HG02798 (cell line): Measurements from ENCODE around the gene ZBTB18.
"Not testable (repeated sequence)": the region's sequence is repeated elsewhere in the genome, so short reads cannot be mapped to it uniquely, and the experiment has no call there.

Experiments
- ATAC-seq: cut with Tn5 transposase; IDR thresholded peaks from one replicate; pipeline ENCODE4 v1.9.1; 2021; ENCODE audit warnings: mild to moderate bottlenecking; ENCODE audit not compliant: unreplicated experiment, poor library complexity

ZBTB18 gene

DNA sequence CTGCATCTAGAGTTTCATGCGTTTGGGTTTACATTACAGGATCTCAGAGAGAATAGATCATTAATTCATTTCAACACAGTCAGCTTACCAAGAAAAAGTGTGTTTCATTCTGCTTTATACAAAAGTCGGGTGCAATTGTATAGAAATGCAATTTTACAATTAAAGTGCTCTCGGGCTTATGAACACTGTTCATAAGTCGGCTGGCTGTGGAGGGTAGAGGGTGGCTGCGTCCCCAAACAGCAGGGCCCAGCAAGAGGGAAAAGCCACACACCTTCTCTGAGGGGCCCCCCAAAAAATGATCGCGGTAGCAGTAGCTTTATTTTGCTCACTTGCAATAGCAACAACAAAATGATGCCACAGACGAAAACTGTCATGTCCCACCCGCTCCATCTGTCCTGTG is 13.8 kb upstream of the ZBTB18 start:
- no peak for ATAC-seq

DNA sequence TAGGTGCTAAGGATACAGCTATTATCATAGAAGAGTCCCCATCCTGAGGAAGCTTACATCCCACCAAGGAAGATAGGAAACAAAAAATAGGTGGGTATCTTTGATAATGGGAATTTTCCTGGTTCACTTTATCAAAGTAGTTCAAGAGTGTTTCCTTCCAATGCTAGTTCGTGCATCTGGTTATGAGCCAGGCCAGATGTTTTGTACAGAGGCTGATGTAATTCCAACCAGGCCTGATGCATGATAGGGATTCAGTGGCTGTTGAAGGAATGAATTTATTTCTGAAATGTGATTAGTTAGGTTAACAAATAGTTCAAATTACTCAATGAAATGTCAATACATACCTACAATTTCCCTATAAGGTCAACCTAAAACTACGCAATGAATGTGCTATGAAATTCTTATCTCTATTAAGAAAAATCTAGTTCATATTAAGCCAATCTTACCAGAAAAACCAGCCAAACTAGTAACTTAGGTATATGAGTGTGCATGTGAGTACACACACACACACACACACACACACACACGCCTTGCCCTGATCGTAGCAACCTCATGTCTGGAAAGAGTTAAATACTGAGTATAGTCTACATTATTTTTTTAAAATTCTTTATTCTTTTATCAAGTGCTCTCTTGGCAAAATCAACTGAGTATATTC is 9.5 kb upstream of the ZBTB18 start:
- ATAC-seq: no peak

DNA sequence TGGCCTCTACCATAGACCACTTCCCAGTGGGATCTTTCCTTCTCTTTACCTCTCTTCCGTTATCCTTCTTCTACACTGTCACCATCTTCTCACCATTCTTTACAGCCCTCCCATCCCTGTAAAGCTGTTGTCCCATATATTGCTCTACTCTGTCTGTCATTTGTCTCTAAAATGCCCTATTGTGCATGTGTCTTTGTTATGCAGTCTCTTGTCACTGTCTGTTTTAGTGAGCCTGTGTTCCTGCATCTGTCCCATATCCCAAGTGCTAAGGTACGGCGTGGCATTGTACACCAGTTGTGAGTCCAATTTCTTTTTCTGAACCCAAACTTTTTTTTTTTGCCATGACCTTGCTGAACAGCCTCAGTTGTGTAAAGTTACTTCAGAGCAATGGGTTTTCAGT is 8.8 kb upstream of the ZBTB18 start:
- ATAC-seq: no peak

DNA sequence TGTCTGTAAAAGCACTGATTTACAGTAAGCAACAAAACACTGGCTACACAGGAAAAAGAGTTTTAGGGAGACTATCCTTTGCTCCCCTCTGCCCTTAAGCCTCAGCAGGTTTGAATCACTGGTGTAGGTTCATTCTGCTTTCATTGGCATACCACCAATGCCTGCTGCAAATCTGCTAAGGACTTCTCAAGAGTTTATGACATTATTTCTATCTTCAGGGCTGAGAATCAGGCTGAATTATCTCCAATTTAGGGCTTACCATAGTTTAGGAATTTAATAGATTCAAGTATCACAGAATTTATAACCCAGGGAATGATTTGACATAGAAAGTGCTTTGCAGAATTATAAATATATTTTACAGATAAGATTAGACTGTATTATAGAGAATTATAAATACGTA is 6.7 kb upstream of the ZBTB18 start:
- no peak for ATAC-seq

DNA sequence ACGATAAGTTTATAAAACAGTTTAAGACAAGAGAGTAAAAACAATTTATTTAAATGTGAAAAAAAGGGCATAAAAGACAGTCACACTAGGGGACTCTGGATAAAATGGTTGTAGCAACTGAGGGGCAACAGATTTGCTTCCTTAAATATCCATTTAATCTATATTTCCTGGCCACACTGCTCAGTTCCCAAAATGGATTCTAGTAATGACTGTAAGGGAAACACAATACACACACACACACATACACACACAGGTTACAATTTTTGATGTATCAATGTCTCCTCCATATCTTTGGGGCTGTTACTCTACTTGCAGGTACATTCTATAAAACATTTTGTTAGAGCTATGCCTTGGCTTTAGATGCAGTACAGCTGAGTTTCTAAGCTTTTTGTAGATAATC is 4.8 kb upstream of the ZBTB18 start:
- ATAC-seq: not testable (repeated sequence)

DNA sequence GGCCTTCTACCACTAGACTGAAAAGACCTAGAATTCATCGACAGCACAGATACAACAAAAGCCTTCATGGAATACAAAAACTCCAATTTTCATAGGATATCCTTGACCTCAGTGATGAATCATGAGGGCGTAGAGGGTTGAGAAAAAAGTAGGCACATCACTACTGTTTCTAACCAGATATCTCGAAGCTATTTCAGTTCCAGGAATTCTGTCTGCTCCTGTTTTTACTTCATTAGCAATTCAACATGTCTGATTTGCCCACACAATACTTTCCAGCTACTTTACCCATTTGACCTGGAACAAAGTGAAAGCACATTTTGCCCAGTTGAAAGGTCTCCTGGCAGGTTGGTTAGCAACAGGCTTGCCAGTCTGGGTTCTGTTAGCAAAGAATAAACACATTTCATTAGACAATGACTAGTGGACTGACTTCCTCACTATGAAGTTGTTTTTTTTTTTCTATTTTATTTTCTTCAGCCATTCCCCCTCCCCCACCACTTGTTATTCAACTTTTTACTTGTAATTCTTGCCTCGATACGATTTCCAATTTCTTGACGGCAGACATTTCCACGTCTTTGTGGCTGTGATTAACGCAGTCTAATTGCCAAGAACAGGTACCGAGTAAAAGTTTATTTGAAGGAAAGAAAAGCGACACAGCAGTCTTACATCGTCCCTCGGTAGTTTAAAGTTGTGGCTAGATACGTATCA is 4.0 kb upstream of the ZBTB18 start:
- ATAC-seq: no peak

DNA sequence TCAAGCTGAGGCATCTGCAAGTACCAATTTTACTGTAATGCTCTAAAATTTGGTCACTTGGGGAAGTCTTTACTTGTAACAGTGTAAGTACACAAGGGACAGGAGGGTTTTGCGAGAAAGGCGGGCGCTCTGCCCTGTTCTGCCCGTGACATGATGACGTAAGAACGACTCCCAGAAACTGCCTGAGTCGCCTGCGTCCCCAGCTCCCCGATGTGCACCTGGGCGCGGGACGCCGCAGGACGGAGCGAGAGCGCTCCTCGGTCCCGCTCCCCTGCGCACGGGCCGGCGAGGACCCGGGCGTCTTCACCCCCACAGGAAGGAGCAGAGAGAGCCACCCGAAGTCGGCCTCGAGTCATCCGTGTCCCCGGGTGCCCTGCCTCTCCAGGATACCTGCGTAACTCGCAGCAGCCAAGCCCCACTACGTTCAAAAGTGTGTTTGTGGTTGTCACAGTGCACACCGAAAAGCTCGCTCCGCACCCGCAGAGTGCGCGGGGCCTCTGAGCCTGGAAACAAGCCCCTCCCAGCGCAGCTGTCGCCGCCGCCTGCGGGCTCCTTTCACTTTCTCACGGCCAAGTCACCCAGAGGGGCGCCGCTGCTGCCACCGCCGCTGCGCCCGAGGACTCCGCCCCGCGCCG is 3.3 kb upstream of the ZBTB18 start:
- peak; percentile 29 for ATAC-seq

DNA sequence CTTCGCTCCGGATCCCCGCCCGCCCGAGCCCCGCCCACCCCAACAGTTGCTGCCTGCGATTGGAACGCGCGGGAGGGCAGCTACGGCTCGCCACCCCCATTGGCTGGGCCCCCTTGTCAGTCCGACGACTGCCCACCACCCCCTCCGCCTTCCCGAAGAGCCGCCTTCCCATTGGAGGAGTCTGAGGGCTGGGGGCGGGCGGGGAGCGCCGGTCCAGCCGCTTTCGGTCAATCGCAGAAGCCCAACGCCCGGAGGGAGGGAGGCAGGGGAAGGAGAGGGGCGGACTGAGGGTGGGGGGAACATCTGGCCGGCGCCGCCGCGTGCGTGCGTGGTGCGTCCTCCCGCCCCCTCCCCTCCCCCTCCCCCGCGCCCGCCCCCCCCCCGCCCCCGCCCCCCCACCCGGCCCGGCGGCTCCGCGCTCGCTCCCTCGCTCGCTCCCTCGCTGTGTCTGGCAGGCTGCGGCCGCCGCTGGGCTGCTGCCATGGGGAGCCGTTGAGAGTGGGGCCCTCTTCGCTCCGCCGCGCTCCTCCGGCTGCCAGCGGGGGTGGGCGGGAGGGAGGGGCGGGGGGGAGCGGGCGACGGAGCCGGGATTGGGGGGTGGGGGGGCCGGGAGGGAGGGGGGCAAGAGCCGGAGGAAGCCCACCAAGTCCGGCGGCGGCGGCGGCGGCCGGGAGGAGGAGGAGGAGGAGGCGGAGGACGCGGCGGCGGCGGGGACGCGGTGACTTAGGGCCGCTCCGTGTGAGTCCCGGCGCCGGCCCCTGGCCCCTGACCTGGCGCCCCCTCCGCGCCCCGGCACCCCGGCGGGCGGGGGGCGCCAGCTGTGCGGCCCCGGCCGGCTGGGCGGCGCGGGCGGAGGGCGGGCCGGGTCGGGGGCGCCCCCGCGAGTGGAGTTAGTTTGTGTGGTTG is 2.6 kb upstream of the ZBTB18 start:
- peak; percentile 83 for ATAC-seq

DNA sequence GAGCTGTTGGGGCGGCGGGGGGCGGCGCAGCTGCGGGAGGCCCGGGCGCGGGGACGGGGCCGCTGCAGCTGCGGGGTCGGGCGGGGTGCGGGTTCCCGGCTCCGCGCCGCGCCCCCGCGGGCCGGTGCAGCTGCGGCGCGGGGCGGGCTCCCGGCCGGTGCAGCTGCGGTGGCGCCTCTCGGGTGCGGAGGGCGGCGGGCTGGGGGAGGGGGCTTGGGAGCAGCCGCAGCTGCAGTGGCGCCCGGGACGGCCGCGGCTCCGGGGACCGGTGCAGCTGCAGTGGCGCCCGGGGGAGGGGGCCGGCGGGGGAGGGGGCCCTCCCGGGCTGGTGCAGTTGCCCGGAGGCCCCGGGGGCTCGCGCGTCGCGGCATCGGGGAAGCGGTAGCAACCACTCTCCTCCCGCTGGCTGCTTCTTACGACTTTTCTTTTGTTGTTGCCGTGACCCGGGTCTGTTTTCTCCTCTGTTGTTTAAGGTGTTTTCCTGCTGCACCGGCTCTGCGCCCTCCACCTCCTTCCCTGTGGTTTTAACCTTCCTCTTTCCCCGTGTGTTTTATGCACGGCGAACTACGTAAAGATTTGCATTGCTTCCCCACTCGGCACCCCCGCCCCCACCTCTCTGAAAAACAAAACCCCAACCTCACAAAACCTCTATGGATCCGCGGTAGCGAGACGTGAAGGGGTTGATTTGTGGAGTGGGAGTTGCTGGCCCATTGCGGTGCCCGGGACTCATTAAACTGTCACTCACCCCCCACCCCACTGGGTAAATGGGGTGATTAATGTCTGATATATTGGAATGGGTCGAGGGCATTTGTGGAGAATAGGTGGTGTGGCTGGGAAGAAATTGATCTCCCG is 1.7 kb upstream of the ZBTB18 start:
- no peak for ATAC-seq

DNA sequence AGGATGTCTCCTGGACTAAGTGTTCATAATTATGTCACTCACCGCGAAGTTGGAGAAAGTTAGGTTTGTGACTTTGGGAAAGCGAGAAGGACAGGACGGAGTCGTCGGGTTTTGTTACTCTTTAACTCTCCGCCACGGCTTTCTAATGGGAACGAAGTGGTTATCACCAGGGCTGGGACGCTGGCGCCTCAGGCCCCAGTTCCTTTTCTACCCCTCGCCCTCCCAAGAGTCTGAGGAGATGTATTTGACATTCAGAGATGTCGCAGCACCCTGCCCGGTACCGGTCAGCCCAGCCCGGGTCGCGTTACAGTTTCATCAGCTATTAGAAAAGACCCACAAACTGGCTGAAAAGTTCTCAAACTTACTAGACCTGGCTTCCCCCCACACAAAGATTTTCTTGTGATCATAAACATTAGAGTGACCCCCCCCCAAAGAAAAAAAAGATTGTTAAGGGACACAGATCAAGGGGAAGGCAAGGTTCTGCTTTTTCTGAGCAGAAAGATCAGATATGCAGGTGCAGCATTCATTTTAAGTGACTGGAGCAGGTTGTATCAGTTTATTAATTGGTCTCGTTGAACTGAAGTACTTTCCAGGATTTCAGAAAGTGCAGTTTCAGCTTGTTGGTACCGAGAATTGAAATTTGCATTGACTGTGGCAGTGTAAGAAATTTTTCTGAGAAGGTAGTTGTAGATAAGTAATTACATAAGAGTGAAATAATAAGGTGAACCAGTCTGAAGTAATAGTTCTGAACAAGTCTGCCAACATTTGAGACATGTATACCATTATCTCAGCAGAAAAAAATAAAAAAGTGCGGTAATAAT is 859 bp upstream of the ZBTB18 start:
- no peak for ATAC-seq

DNA sequence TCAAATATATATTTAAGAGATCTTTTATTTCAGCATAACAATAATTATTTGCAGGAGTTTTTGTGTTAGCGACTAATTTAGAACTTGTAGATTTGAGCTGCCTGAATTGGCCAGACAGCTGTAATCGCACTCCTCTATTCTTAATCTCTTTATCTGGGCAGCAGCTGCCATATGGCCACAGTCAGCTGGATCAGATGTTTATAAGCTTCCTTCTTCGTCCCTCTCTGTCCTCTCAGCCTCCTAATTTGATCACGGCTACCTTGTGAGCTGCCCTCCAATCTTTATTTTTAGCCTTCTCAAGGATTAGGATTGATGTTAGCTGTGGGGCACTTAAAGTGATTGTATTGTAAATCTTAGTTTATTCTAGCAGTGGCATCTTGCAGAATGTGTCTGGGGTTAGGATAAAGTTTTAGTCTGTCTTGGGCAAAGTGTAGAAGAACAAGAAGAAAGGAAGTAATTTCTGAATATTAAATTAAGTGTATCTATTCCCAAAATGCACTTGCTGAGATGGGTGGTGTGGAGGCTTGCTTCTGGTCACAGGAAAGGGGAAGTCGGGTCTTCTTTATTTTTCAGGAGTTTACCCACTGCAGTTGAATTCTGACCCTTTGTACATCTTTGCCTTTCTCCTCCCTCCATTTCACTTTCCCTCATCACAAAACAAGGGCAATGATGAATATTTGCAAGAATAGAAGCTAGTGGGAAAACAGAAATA is 1.1 kb downstream of the ZBTB18 start:
- no peak for ATAC-seq

DNA sequence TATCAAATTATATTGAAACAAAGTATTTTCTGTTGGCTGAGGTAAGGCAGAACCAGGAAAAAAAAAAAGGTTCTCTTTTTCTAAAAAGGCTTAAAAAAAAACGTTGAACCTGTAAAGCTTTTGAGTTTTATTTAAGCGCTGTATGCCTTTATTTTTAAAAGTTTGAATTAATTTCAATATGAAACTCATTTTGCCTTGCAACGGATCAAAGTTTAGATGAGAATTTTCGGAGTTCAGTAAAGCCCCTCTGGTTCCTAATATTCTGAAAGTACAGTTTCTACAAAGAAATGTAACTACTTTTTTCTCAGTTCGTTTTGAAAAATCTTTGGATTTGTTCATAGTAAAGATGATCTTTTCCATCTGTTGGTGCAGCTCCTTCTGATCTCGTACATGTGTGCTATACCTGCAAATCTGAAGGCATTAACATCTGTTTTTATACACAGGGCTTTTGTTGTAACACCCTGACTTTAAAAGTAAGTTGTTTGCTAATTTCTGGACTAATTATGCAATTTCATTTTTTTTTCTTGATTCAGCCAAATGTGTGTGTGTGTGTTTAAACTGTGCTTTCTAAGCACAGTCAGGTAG is 1.7 kb downstream of the ZBTB18 start:
- no peak for ATAC-seq

DNA sequence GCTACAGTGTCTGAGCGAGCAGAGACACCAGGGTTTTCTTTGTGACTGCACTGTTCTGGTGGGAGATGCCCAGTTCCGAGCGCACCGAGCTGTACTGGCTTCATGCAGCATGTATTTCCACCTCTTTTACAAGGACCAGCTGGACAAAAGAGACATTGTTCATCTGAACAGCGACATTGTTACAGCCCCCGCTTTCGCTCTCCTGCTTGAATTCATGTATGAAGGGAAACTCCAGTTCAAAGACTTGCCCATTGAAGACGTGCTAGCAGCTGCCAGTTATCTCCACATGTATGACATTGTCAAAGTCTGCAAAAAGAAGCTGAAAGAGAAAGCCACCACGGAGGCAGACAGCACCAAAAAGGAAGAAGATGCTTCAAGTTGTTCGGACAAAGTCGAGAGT is 2.7 kb downstream of the ZBTB18 start:
- no peak for ATAC-seq

DNA sequence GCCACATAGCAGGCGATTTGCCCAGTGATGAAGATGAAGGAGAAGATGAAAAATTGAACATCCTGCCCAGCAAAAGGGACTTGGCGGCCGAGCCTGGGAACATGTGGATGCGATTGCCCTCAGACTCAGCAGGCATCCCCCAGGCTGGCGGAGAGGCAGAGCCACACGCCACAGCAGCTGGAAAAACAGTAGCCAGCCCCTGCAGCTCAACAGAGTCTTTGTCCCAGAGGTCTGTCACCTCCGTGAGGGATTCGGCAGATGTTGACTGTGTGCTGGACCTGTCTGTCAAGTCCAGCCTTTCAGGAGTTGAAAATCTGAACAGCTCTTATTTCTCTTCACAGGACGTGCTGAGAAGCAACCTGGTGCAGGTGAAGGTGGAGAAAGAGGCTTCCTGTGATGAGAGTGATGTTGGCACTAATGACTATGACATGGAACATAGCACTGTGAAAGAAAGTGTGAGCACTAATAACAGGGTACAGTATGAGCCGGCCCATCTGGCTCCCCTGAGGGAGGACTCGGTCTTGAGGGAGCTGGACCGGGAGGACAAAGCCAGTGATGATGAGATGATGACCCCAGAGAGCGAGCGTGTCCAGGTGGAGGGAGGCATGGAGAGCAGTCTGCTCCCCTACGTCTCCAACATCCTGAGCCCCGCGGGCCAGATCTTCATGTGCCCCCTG is 3.3 kb downstream of the ZBTB18 start:
- no peak for ATAC-seq

DNA sequence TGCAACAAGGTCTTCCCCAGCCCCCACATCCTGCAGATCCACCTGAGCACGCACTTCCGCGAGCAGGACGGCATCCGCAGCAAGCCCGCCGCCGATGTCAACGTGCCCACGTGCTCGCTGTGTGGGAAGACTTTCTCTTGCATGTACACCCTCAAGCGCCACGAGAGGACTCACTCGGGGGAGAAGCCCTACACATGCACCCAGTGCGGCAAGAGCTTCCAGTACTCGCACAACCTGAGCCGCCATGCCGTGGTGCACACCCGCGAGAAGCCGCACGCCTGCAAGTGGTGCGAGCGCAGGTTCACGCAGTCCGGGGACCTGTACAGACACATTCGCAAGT is 3.8 kb downstream of the ZBTB18 start:
- ATAC-seq: no peak

DNA sequence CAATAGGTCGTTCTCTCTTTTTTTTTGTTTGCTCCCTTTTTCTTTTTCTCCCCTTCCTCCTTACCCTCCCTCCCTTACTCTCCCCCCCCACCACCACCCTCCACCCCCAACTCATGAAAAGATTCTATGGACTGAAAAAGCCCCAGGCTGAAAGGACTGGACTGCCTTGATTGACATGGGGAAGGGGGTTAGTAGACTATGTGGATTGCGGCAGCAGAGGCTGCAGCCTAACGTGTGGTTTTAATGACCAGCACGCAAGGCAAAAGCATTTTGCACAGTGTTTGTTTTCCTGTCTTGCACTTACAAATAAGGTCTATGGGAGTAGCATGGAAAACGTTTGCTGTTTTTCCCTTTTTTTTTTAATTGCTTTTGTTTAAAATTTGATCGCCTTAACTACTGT is 5.5 kb downstream of the ZBTB18 start:
- no peak for ATAC-seq

DNA sequence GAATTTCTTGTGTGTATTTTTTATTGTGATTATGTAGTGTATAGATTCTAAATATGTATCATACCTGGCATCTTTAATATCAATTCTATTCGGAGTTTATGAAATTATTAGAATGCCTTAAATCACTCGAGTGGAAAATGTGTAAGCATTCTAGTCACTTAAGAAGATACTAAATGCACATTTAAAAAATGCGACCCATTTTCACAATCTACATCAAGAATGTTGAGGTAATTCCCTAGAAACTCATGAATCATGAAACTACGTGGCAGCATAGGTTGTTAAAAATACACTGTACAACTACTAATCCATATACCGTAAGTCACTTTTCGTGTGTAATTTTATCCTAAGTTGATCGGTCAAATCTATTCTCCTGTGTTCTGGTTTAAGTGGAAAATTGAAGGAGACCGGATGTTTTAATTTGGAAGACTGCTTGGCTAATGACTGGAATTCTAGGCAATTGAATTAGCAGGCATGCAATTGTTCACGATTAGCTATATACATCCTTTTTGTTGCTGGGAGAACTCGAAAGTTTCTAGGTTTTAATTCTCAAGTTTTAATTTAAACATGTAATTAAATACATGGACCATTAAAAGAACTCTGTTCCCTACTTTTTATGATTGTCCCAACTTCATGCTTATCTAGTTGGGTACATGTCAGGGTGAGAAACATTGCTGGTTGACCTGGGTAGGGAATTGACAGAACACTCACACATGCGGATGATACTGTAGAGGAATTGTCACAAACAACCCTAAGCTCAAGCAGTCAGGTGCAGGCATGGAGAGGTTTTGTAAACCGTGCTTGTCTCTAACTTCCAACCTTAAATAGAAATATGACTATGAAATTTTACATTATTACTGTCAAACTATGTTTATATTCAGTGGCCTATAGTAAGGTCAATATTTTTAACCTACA is 6.6 kb downstream of the ZBTB18 start:
- no peak for ATAC-seq
